Progenitor cell of endocrine pancreas (in vitro differentiated cells): ENCODE results near the gene FAM3B. TPM values are rescaled to one million over a fixed set of nuclear protein-coding genes. Genes with fewer than 3 reads are reported as not detected.

Experiments used
- DNase-seq: peaks from one replicate; pipeline ENCODE4 v3.0.0; 2021; ENCODE audit warnings: low spot score; ENCODE audit not compliant: unreplicated experiment
- H3K27ac Mint-ChIP-seq: 2 replicates; pipeline ENCODE4 v1.8.0; 2021; ENCODE audit warnings: mild to moderate bottlenecking, moderate library complexity, mixed read lengths
- H3K27me3 Mint-ChIP-seq: 2 replicates; pipeline ENCODE4 v1.8.0; 2021; ENCODE audit warnings: mixed read lengths
- H3K36me3 Mint-ChIP-seq: 2 replicates; pipeline ENCODE4 v1.8.0; 2022; ENCODE audit warnings: mixed read lengths; ENCODE audit not compliant: insufficient read depth
- H3K4me1 Mint-ChIP-seq: 2 replicates; pipeline ENCODE4 v1.8.0; 2021; ENCODE audit warnings: low read depth, mixed read lengths
- H3K4me3 Mint-ChIP-seq: 2 replicates; pipeline ENCODE4 v1.8.0; 2021; ENCODE audit warnings: low read depth, mild to moderate bottlenecking, moderate library complexity, mixed read lengths
- H3K9me3 Mint-ChIP-seq: 2 replicates; pipeline ENCODE4 v1.8.0; 2021; ENCODE audit warnings: low read depth, mixed read lengths
- total RNA-seq: library from RNA; stranded (reverse); gene quantifications from 2 replicates; pipeline ENCODE4 v1.2.1, GENCODE V29; 2021
- TF ChIP-seq, protein P1 (sequence below): fragments of 200-600 bp; sonication (generic); IDR thresholded peaks from one replicate; pipeline ENCODE4 v1.5.0; 2021; ENCODE audit warnings: antibody characterized with exemption, mild to moderate bottlenecking; ENCODE audit not compliant: unreplicated experiment

The FAM3B gene
- total RNA-seq, 1 donor from 2014 or later = 8.2 TPM

DNA sequence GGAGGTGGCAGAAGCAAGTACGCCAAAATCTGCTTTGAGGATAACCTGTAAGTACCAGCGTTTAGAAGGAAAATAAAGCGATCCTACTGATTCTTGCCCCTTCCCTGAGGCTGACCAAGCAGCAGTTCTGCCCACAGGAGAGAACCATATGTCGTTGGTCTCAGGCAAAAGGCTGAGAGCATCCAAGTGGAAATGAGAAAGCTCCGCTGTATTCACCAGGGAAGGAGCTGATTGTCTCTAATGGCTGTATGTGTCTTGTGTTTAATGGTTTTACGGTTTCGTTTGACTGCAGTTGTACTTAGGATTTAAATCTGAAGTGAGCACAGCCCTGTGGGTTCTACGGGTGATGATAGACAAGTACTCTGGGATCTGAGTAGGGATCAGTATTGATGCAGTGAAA is 21.9 kb downstream of the FAM3B start:
- Mint-ChIP-seq H3K9me3 (peaks cover 15% of the 10 kb centered on the region), H3K27me3 (no peaks in the 10 kb centered on the region), H3K4me1 (no peaks in the 10 kb centered on the region), H3K4me3 (no peak overlapping the region), H3K27ac (no peak overlapping the region), H3K36me3 (peaks cover 6% of the 10 kb centered on the region)
- DNase-seq = no peak
- TF ChIP-seq, protein P1, sequence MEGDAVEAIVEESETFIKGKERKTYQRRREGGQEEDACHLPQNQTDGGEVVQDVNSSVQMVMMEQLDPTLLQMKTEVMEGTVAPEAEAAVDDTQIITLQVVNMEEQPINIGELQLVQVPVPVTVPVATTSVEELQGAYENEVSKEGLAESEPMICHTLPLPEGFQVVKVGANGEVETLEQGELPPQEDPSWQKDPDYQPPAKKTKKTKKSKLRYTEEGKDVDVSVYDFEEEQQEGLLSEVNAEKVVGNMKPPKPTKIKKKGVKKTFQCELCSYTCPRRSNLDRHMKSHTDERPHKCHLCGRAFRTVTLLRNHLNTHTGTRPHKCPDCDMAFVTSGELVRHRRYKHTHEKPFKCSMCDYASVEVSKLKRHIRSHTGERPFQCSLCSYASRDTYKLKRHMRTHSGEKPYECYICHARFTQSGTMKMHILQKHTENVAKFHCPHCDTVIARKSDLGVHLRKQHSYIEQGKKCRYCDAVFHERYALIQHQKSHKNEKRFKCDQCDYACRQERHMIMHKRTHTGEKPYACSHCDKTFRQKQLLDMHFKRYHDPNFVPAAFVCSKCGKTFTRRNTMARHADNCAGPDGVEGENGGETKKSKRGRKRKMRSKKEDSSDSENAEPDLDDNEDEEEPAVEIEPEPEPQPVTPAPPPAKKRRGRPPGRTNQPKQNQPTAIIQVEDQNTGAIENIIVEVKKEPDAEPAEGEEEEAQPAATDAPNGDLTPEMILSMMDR = no peak

GRCh38 chr21:41342035-41342434 is 25.4 kb downstream of the FAM3B start:
- H3K27ac Mint-ChIP-seq = no peak overlapping the region
- H3K36me3 Mint-ChIP-seq = peaks cover 6% of the 10 kb centered on the region
- no peaks in the 10 kb centered on the region for H3K27me3 Mint-ChIP-seq
- TF ChIP-seq, protein P1 = no peak
- H3K9me3 Mint-ChIP-seq = peaks cover 6% of the 10 kb centered on the region
- DNase-seq = no peak
- H3K4me1 Mint-ChIP-seq = no peaks in the 10 kb centered on the region
- no peak overlapping the region for H3K4me3 Mint-ChIP-seq

DNA sequence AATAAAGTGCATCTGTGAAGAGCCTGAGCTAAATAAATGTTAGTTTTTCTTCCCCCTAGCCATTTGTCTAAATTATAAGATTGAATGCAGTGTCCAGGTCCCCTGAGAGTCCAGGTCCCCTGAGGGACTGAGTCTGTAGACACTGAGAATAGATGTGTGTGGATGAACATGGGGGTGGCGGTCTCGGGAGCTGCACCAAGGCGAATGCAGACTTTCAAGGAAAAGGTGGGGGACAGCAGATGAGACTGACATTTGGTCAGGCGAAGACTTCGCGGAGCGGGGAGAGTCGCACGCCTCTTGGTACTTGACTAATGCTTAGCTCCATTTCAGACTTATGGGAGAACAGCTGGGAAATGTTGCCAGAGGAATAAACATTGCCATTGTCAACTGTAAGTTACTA is 27.5 kb downstream of the FAM3B start:
- Mint-ChIP-seq H3K4me3 (no peak overlapping the region), H3K36me3 (peaks cover 6% of the 10 kb centered on the region)
- TF ChIP-seq, protein P1 = no peak

GRCh38 chr21:41345356-41345755 is 28.8 kb downstream of the FAM3B start:
- H3K36me3 Mint-ChIP-seq = peaks cover 6% of the 10 kb centered on the region
- TF ChIP-seq, protein P1 = no peak

More for the DNA sequence above, 27.5 kb downstream of the FAM3B start:
- Mint-ChIP-seq H3K27ac (no peak overlapping the region), H3K4me1 (no peaks in the 10 kb centered on the region), H3K27me3 (peaks cover 3% of the 10 kb centered on the region), H3K9me3 (peaks cover 6% of the 10 kb centered on the region)
- DNase-seq = no peak

GRCh38 chr21:41345934-41346685 is 29.5 kb downstream of the FAM3B start:
- Mint-ChIP-seq H3K4me3 (no peak overlapping the region), H3K27me3 (peaks cover 6% of the 10 kb centered on the region), H3K9me3 (peaks cover 6% of the 10 kb centered on the region), H3K27ac (no peak overlapping the region), H3K36me3 (peaks cover 6% of the 10 kb centered on the region), H3K4me1 (no peaks in the 10 kb centered on the region)
- no peak for DNase-seq
- TF ChIP-seq, protein P1 = no peak

More at GRCh38 chr21:41345356-41345755, 28.8 kb downstream of the FAM3B start:
- no peak overlapping the region for H3K4me3 Mint-ChIP-seq
- no peak overlapping the region for H3K27ac Mint-ChIP-seq
- H3K27me3 Mint-ChIP-seq = peaks cover 3% of the 10 kb centered on the region
- no peaks in the 10 kb centered on the region for H3K4me1 Mint-ChIP-seq
- peaks cover 6% of the 10 kb centered on the region for H3K9me3 Mint-ChIP-seq
- no peak for DNase-seq
